Testis (tissue), 2 donors: Measurements from ENCODE around the gene ABRAXAS1.

Experiments used
- CTCF ChIP-seq, 3 experiments: fragments of 450-650 bp in 2 of 3; fragments of 200-600 bp in 1 of 3; sonication (generic) in 1 of 3; IDR thresholded peaks; one replicate each; pipeline ENCODE4 v1.5.1; 2016 to 2019; ENCODE audit warnings: antibody characterized with exemption in 3 of 3, mild to moderate bottlenecking in 2 of 3, moderate library complexity in 1 of 3
- POLR2A ChIP-seq: fragments of 450-650 bp; IDR thresholded peaks from one replicate; pipeline ENCODE4 v1.6.1; 2017; ENCODE audit warnings: antibody characterized with exemption, mild to moderate bottlenecking, moderate library complexity

GRCh38 chr4:83454686-83455085 is 30.2 kb downstream of the ABRAXAS1 start:
- TF ChIP-seq CTCF (IDR thresholded peaks at IDR 0.05) (no peak), POLR2A (no peak)
